ENCODE measurements around the gene TRMO. TPM values are rescaled to one million over a fixed set of nuclear protein-coding genes. Genes with fewer than 3 reads are reported as not detected.

The TRMO gene
- total and polyA plus RNA-seq, 9 of the 15 experiments (the other 6 are each of a cell fraction or from before 2014, with no cell fraction given): 5.6 to 22.4 (median 16.2) TPM

DNA sequence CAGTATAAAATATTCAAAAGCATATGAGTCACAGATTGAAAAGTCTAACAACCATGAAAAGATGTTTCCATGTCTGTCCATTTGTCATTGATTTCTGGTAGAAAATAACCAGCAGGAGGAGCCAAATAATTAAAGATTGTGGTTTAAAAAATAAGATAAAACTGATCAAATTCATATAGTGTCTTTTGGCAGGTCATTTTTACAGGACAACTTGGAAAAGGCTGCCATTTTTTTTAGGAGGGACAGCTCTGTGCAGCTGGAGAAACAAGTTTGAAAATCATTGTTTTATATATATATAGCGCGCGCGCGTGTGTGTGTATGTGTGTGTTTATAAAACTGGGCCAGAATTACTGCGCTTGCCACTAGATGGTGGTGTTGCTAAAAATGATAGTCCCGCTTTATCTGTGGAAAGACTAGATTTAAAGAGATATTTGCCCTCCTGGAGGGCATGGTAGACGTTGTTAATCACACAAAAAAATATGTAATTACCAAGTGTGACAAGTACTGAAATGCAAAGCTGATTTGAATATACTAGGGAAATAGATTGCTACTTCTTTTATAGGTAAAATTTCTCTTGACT, 1.3 kb upstream of the TRMO start (continued):
- TF ChIP-seq, protein P1, sequence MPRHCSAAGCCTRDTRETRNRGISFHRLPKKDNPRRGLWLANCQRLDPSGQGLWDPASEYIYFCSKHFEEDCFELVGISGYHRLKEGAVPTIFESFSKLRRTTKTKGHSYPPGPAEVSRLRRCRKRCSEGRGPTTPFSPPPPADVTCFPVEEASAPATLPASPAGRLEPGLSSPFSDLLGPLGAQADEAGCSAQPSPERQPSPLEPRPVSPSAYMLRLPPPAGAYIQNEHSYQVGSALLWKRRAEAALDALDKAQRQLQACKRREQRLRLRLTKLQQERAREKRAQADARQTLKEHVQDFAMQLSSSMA (CRISPR knock-in tag; IDR thresholded peaks at IDR 0.05): no peak
- no peak for TF ChIP-seq KDM2B (CRISPR knock-in tag; IDR thresholded peaks at IDR 0.05)
- 0 out of 2 replicates have a peak, but pooled peaks have one; percentile 44 for TF ChIP-seq SNIP1 (IDR thresholded peaks at IDR 0.05; ENCODE audit: low read depth)
- TF ChIP-seq, protein P2, sequence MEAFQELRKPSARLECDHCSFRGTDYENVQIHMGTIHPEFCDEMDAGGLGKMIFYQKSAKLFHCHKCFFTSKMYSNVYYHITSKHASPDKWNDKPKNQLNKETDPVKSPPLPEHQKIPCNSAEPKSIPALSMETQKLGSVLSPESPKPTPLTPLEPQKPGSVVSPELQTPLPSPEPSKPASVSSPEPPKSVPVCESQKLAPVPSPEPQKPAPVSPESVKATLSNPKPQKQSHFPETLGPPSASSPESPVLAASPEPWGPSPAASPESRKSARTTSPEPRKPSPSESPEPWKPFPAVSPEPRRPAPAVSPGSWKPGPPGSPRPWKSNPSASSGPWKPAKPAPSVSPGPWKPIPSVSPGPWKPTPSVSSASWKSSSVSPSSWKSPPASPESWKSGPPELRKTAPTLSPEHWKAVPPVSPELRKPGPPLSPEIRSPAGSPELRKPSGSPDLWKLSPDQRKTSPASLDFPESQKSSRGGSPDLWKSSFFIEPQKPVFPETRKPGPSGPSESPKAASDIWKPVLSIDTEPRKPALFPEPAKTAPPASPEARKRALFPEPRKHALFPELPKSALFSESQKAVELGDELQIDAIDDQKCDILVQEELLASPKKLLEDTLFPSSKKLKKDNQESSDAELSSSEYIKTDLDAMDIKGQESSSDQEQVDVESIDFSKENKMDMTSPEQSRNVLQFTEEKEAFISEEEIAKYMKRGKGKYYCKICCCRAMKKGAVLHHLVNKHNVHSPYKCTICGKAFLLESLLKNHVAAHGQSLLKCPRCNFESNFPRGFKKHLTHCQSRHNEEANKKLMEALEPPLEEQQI (IDR thresholded peaks at IDR 0.05): peak; percentile 79
- TF ChIP-seq CXXC5 (CRISPR knock-in tag; IDR thresholded peaks at IDR 0.05): peak; percentile 57
- TF ChIP-seq, protein P3, sequence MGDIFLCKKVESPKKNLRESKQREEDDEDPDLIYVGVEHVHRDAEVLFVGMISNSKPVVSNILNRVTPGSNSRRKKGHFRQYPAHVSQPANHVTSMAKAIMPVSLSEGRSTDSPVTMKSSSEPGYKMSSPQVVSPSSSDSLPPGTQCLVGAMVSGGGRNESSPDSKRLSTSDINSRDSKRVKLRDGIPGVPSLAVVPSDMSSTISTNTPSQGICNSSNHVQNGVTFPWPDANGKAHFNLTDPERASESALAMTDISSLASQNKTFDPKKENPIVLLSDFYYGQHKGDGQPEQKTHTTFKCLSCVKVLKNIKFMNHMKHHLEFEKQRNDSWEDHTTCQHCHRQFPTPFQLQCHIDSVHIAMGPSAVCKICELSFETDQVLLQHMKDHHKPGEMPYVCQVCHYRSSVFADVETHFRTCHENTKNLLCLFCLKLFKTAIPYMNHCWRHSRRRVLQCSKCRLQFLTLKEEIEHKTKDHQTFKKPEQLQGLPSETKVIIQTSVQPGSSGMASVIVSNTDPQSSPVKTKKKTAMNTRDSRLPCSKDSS (IDR thresholded peaks at IDR 0.05; ENCODE audit: low read depth, partially characterized antibody): no peak
- peak; percentile 51; the same call in 1 of the 2 replicates for TF ChIP-seq BCOR (IDR thresholded peaks at IDR 0.05)
- no peak for TF ChIP-seq NR3C1 (CRISPR knock-in tag; IDR thresholded peaks at IDR 0.05)
- no peak for TF ChIP-seq JUNB (CRISPR knock-in tag; conservative IDR thresholded peaks at IDR 0.05)
- no peak for TF ChIP-seq WHSC1 (IDR thresholded peaks at IDR 0.05; ENCODE audit: low read length)
- no peak for TF ChIP-seq NFYB (IDR thresholded peaks at IDR 0.05; ENCODE audit: extremely low read depth, insufficient read length)
- no peak for TF ChIP-seq COPS2 (conservative IDR thresholded peaks at IDR 0.05)
- TF ChIP-seq SRSF1 (IDR thresholded peaks at IDR 0.05; ENCODE audit: low read depth, low read length): no peak
- TF ChIP-seq ZNF316 (IDR thresholded peaks at IDR 0.05): no peak
- TF ChIP-seq, protein P4, sequence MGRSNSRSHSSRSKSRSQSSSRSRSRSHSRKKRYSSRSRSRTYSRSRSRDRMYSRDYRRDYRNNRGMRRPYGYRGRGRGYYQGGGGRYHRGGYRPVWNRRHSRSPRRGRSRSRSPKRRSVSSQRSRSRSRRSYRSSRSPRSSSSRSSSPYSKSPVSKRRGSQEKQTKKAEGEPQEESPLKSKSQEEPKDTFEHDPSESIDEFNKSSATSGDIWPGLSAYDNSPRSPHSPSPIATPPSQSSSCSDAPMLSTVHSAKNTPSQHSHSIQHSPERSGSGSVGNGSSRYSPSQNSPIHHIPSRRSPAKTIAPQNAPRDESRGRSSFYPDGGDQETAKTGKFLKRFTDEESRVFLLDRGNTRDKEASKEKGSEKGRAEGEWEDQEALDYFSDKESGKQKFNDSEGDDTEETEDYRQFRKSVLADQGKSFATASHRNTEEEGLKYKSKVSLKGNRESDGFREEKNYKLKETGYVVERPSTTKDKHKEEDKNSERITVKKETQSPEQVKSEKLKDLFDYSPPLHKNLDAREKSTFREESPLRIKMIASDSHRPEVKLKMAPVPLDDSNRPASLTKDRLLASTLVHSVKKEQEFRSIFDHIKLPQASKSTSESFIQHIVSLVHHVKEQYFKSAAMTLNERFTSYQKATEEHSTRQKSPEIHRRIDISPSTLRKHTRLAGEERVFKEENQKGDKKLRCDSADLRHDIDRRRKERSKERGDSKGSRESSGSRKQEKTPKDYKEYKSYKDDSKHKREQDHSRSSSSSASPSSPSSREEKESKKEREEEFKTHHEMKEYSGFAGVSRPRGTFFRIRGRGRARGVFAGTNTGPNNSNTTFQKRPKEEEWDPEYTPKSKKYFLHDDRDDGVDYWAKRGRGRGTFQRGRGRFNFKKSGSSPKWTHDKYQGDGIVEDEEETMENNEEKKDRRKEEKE (IDR thresholded peaks at IDR 0.05; ENCODE audit: borderline replicate concordance in 1 of 2, control insufficient read depth in 1 of 2, low read depth in 2 of 2, low read length in 1 of 2): 0 out of 4 replicates have a peak, but pooled peaks of 1 of the 2 experiments have one; percentile 23
- TF ChIP-seq RBM22 (IDR thresholded peaks at IDR 0.05; ENCODE audit: low read depth, low read length, poor library complexity, severe bottlenecking): no peak
- TF ChIP-seq, protein P5, sequence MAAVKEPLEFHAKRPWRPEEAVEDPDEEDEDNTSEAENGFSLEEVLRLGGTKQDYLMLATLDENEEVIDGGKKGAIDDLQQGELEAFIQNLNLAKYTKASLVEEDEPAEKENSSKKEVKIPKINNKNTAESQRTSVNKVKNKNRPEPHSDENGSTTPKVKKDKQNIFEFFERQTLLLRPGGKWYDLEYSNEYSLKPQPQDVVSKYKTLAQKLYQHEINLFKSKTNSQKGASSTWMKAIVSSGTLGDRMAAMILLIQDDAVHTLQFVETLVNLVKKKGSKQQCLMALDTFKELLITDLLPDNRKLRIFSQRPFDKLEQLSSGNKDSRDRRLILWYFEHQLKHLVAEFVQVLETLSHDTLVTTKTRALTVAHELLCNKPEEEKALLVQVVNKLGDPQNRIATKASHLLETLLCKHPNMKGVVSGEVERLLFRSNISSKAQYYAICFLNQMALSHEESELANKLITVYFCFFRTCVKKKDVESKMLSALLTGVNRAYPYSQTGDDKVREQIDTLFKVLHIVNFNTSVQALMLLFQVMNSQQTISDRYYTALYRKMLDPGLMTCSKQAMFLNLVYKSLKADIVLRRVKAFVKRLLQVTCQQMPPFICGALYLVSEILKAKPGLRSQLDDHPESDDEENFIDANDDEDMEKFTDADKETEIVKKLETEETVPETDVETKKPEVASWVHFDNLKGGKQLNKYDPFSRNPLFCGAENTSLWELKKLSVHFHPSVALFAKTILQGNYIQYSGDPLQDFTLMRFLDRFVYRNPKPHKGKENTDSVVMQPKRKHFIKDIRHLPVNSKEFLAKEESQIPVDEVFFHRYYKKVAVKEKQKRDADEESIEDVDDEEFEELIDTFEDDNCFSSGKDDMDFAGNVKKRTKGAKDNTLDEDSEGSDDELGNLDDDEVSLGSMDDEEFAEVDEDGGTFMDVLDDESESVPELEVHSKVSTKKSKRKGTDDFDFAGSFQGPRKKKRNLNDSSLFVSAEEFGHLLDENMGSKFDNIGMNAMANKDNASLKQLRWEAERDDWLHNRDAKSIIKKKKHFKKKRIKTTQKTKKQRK (IDR thresholded peaks at IDR 0.05; ENCODE audit: borderline replicate concordance, low read depth, low read length): no peak
